Thyroid gland (tissue), 4 donors: ENCODE results near the gene CDC27.

Experiments used
- POLR2A ChIP-seq, 2 donors: fragments of 450-650 bp; IDR thresholded peaks; one replicate each; pipeline ENCODE4 v1.6.1; 2017; ENCODE audit warnings: antibody characterized with exemption in 2 of 2, mild to moderate bottlenecking in 2 of 2, moderate library complexity in 1 of 2
- TF ChIP-seq, protein P1 (sequence below), 6 experiments: fragments of 200-600 bp in 3 of 6; fragments of 450-650 bp in 3 of 6; sonication (generic) in 3 of 6; IDR thresholded peaks; one replicate each; pipeline ENCODE4 v1.5.1; 2016 to 2019; ENCODE audit warnings: antibody characterized with exemption in 6 of 6, mild to moderate bottlenecking in 2 of 6, inconsistent platforms in 1 of 6, moderate library complexity in 1 of 6

DNA sequence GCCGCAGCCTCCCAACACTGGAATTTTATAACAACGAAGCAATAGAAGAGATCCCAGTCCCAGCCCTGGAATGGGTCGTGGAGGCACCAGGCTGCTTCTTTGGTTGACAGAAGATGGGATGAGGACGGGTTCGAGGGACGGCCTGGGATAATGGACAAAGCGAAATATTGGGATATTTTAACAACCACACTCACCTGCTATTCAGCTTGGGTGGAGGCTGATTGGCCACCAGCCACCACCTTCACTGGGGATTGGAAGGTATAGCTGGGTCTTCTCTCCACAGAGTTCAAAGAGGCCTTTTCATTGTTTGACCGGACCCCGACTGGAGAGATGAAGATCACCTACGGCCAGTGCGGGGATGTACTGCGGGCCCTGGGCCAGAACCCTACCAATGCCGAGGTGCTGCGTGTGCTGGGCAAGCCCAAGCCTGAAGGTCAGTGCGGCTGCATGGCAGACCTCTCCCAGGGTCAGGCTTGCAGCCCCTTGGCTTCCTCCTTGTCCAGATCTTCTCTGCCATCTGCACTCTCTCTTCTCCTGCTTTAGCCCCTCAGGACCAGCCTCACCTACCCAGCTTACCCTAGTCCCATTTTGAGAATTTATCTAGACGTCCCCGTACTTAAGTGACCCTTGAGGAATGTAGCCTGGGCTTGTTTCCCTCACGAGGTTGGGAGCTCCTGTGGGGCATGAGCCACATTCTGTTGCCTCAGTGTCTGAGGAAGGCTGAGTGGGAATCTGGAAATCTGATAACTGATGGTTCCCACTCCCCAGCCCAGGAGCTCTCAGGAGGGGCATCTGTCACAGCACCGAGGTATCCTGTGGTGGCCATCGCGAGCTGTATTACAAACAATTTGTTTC lies 30.8 kb upstream of the CDC27 start:
- TF ChIP-seq, protein P1, sequence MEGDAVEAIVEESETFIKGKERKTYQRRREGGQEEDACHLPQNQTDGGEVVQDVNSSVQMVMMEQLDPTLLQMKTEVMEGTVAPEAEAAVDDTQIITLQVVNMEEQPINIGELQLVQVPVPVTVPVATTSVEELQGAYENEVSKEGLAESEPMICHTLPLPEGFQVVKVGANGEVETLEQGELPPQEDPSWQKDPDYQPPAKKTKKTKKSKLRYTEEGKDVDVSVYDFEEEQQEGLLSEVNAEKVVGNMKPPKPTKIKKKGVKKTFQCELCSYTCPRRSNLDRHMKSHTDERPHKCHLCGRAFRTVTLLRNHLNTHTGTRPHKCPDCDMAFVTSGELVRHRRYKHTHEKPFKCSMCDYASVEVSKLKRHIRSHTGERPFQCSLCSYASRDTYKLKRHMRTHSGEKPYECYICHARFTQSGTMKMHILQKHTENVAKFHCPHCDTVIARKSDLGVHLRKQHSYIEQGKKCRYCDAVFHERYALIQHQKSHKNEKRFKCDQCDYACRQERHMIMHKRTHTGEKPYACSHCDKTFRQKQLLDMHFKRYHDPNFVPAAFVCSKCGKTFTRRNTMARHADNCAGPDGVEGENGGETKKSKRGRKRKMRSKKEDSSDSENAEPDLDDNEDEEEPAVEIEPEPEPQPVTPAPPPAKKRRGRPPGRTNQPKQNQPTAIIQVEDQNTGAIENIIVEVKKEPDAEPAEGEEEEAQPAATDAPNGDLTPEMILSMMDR (IDR thresholded peaks at IDR 0.05): no peak
- no peak for TF ChIP-seq POLR2A (IDR thresholded peaks at IDR 0.05)
